Keratinocyte (primary cell): ENCODE results near the gene OTOF. TPM values are rescaled to one million over a fixed set of nuclear protein-coding genes. Genes with fewer than 3 reads are reported as not detected.
A peak's percentile ranks its signal among the peaks of the same experiment; 100 is the strongest.

Experiments used
- DNase-seq: peaks from one replicate; pipeline ENCODE4 v3.0.0-alpha.2; 2011; ENCODE audit warnings: low read depth, missing footprints, low spot score
- FAIRE-seq: peaks from 2 replicates; lab custom pipeline; 2011; peaks lifted over from hg19 to GRCh38; lab: Jason Lieb, UNC
- H2AFZ ChIP-seq: 2 replicates; pipeline ENCODE4 v1.6.0; 2012; ENCODE audit warnings: low read length, control low read depth, inconsistent platforms; ENCODE audit not compliant: control insufficient read depth
- H3K27ac ChIP-seq: 2 replicates; pipeline ENCODE4 v1.5.1; 2011; ENCODE audit warnings: low read length; ENCODE audit not compliant: control insufficient read depth, insufficient read depth
- H3K27me3 ChIP-seq: 3 replicates; pipeline ENCODE4 v1.6.0; 2011; ENCODE audit warnings: low read length; ENCODE audit not compliant: control insufficient read depth, insufficient read depth; ENCODE audit errors: extremely low read depth
- H3K36me3 ChIP-seq, 2 experiments: 2 replicates in 1 of 2; 3 replicates in 1 of 2; pipeline ENCODE4 v1.5.1; 2011; ENCODE audit warnings: low read length in 2 of 2, mild to moderate bottlenecking in 1 of 2; ENCODE audit not compliant: control insufficient read depth in 2 of 2, insufficient read depth in 2 of 2; ENCODE audit errors: extremely low read depth in 1 of 2
- H3K4me1 ChIP-seq: 3 replicates; pipeline ENCODE4 v1.5.1; 2011; ENCODE audit warnings: low read length; ENCODE audit not compliant: control insufficient read depth, insufficient read depth; ENCODE audit errors: extremely low read depth
- H3K4me2 ChIP-seq: 3 replicates; pipeline ENCODE4 v1.6.0; 2011; ENCODE audit warnings: low read depth, low read length; ENCODE audit not compliant: control insufficient read depth, insufficient read depth; ENCODE audit errors: extremely low read depth
- H3K4me3 ChIP-seq, 3 experiments: fragments of 200-600 bp in 1 of 3; sonication (generic) in 1 of 3; 2 replicates in 2 of 3; 3 replicates in 1 of 3; pipeline ENCODE4 v1.5.1; 2011 to 2016; ENCODE audit warnings: low read length in 3 of 3, mild to moderate bottlenecking in 3 of 3, control low read depth in 2 of 3, inconsistent platforms in 1 of 3, low read depth in 1 of 3, mixed read lengths in 1 of 3, mixed run types in 1 of 3, moderate library complexity in 1 of 3; ENCODE audit not compliant: control insufficient read depth in 2 of 3, insufficient read depth in 2 of 3; ENCODE audit errors: extremely low read depth in 1 of 3
- H3K79me2 ChIP-seq: 2 replicates; pipeline ENCODE4 v1.6.0; 2012; ENCODE audit warnings: low read length; ENCODE audit not compliant: control insufficient read depth, insufficient read depth
- H3K9ac ChIP-seq: 3 replicates; pipeline ENCODE4 v1.6.0; 2011; ENCODE audit warnings: low read length; ENCODE audit not compliant: control insufficient read depth, insufficient read depth; ENCODE audit errors: extremely low read depth
- H3K9me1 ChIP-seq: 3 replicates; pipeline ENCODE4 v1.6.0; 2011; ENCODE audit warnings: low read length; ENCODE audit not compliant: control insufficient read depth, insufficient read depth; ENCODE audit errors: extremely low read depth
- H3K9me3 ChIP-seq: 2 replicates; pipeline ENCODE4 v1.5.1; 2012; ENCODE audit warnings: low read depth, low read length; ENCODE audit not compliant: control insufficient read depth
- H4K20me1 ChIP-seq: 3 replicates; pipeline ENCODE4 v1.6.0; 2011; ENCODE audit warnings: low read length; ENCODE audit not compliant: control insufficient read depth, insufficient read depth; ENCODE audit errors: extremely low read depth
- CTCF ChIP-seq, 3 experiments: IDR thresholded peaks in 1 of 3; conservative IDR thresholded peaks in 1 of 3; optimal IDR thresholded peaks in 1 of 3; 2 replicates in 2 of 3; 3 replicates in 1 of 3; pipeline versions ENCODE3 to v1.5.1; 2011; ENCODE audit warnings: low read length in 3 of 3, mild to moderate bottlenecking in 3 of 3, moderate library complexity in 2 of 3, control low read depth in 1 of 3, inconsistent platforms in 1 of 3; ENCODE audit not compliant: insufficient read depth in 2 of 3; ENCODE audit errors: extremely low read depth in 1 of 3
- EZH2 ChIP-seq: IDR thresholded peaks from one replicate; pipeline ENCODE4 v1.6.1; 2012; ENCODE audit warnings: inconsistent platforms, mild to moderate bottlenecking, low read length, moderate library complexity
- dilution Hi-C: fragments of 300-500 bp; cut with MboI; formaldehyde crosslinking; loops from one replicate; pipeline ENCODE4 v1.7.0; 2020; ENCODE audit warnings: low sequenced_read_pairs; ENCODE audit not compliant: extremely low pct_ligation_motif_present
- polyA plus RNA-seq, 5 experiments: library from polyadenylated mRNA; depleted of rRNA in 3 of 5; stranded (reverse) in 3 of 5; stranded (forward) in 1 of 5; unstranded in 1 of 5; fragments of >200 nt; gene quantifications; 1 replicate in 1 of 5; 2 replicates in 3 of 5; 3 replicates in 1 of 5; pipeline versions ENCODE4 v1.2.1 to v1.2.3, GENCODE V29; 2011 to 2012; ENCODE audit warnings: missing spikeins in 2 of 5, low read depth in 1 of 5, low replicate concordance in 1 of 5

Gene OTOF
- polyA plus RNA-seq, 1 donor (not counting 4 experiments of a cell fraction or from before 2014, with no cell fraction given) = not detected

GRCh38 chr2:26506279-26506678 is 28.4 kb upstream of the OTOF start:
- H2AFZ ChIP-seq = no peak overlapping the region
- FAIRE-seq = no peak
- H3K4me3 ChIP-seq = no peak overlapping the region
- H3K27me3 ChIP-seq = peaks cover 9% of the 10 kb centered on the region
- no peak for DNase-seq
- no peaks in the 10 kb centered on the region for H4K20me1 ChIP-seq
- H3K27ac ChIP-seq = no peak overlapping the region
- H3K79me2 ChIP-seq = no peaks in the 10 kb centered on the region
- TF ChIP-seq EZH2 (no peak), CTCF (optimal IDR thresholded peaks at IDR 0.05 in 1 of 3, IDR thresholded peaks at IDR 0.05 in 1 of 3, conservative IDR thresholded peaks at IDR 0.05 in 1 of 3; ENCODE audit: extremely low read depth in 1 of 3, insufficient read depth in 2 of 3, low read length in 3 of 3) (no peak)
- no peak overlapping the region for H3K4me2 ChIP-seq
- no peaks in the 10 kb centered on the region for H3K9me1 ChIP-seq
- dilution Hi-C loops = no loop called here
- H3K9me3 ChIP-seq = no peaks in the 10 kb centered on the region
- H3K4me1 ChIP-seq = no peaks in the 10 kb centered on the region
- no peaks in the 10 kb centered on the region for H3K36me3 ChIP-seq
- no peak overlapping the region for H3K9ac ChIP-seq

GRCh38 chr2:26504002-26504401 is 26.1 kb upstream of the OTOF start:
- DNase-seq (no peak), FAIRE-seq (no peak)
- Histone ChIP-seq H3K27ac (no peak overlapping the region), H3K79me2 (no peaks in the 10 kb centered on the region), H3K9me1 (no peaks in the 10 kb centered on the region), H2AFZ (no peak overlapping the region), H3K36me3 (no peaks in the 10 kb centered on the region), H3K4me2 (peak overlapping the region; percentile 65), H3K9me3 (no peaks in the 10 kb centered on the region), H3K27me3 (peaks cover 9% of the 10 kb centered on the region), H4K20me1 (no peaks in the 10 kb centered on the region), H3K9ac (no peak overlapping the region), H3K4me1 (no peaks in the 10 kb centered on the region), H3K4me3 (no peak overlapping the region)
- TF ChIP-seq EZH2 (no peak), CTCF (optimal IDR thresholded peaks at IDR 0.05 in 1 of 3, IDR thresholded peaks at IDR 0.05 in 1 of 3, conservative IDR thresholded peaks at IDR 0.05 in 1 of 3; ENCODE audit: extremely low read depth in 1 of 3, insufficient read depth in 2 of 3, low read length in 3 of 3) (no peak)
- dilution Hi-C loops = no loop called here
